Right cardiac atrium (tissue), 5 donors: ENCODE data around the gene ARHGEF3. TPM values are rescaled to one million over a fixed set of nuclear protein-coding genes. Genes with fewer than 3 reads are reported as not detected.
"Not testable (repeated sequence)": the region's sequence is repeated elsewhere in the genome, so short reads cannot be mapped to it uniquely, and the experiment has no call there.

Experiments used
- ATAC-seq, 2 donors: fragments of 200-7000 bp; cut with Tn5 transposase; one replicate each; pipeline versions ENCODE4 v1.8.0 to v1.9.1; 2020; ENCODE audit warnings: moderate library complexity in 2 of 2, mild to moderate bottlenecking in 1 of 2
- DNase-seq, 3 donors: peaks; one replicate each; pipeline ENCODE4 v3.0.0-alpha.2; 2020
- H3K27ac ChIP-seq: one replicate; pipeline ENCODE4 v1.5.1; 2013; ENCODE audit warnings: mild to moderate bottlenecking, low read length, control low read depth, moderate library complexity
- H3K27me3 ChIP-seq: one replicate; pipeline ENCODE4 v1.6.1; 2013; ENCODE audit not compliant: control insufficient read depth, insufficient read depth
- H3K4me1 ChIP-seq: one replicate; pipeline ENCODE4 v1.6.1; 2013; ENCODE audit warnings: low read length; ENCODE audit not compliant: control insufficient read depth, insufficient read depth
- H3K4me3 ChIP-seq: one replicate; pipeline ENCODE4 v1.5.1; 2013; ENCODE audit warnings: low read length, control low read depth
- H3K9me3 ChIP-seq: one replicate; pipeline ENCODE4 v1.6.1; 2013; ENCODE audit warnings: low read length; ENCODE audit not compliant: control insufficient read depth
- WGBS: extraction: QIAGEN DNeasy Blood & Tissue Kit; methylation state at CpG from one replicate; pipeline ENCODE4 v1.1.7; 2013; 5-methylcytosine and 5-hydroxymethylcytosine counted together
- intact Hi-C, 4 donors: fragments of 100-400 bp; cut with DNase I; formaldehyde crosslinking; loops; one replicate each; pipeline versions ENCODE4 v1.11.0 to v1.14.0; 2022 to 2023
- polyA plus RNA-seq: library from polyadenylated mRNA; stranded (reverse); fragments of 200-250 nt; gene quantifications from one replicate; pipeline ENCODE4 v1.2.3, GENCODE V29; 2013
- total RNA-seq, 4 donors: library from RNA; stranded (reverse); fragmentation: NEBNext Ultra II Directional; extraction: Animal tissue kit (Norgen Biotek cat#: 25700); gene quantifications; one replicate each; pipeline ENCODE4 v1.2.1, GENCODE V29; 2021
- donor health status: healthy with polysubstance abuse.
- donor health status: DM: no; HTN: yes; CAD: no.
- donor health status: DM: no; HTN: no; CAD: no.
- donor health status: DM: no; HTN: yes; CAD: no; lungs with severe emphysema.
- donor health status: DM: yes; HTN: yes; CAD: no.

ARHGEF3 gene
- total and polyA plus RNA-seq, 5 donors, result 5.9 to 11.4 (median 10.9) TPM

- Histone ChIP-seq H3K27me3 (no peaks in the 10 kb centered on the region), H3K4me3 (no peak overlapping the region), H3K4me1 (no peaks in the 10 kb centered on the region), H3K27ac (no peak overlapping the region), H3K9me3 (no peaks in the 10 kb centered on the region)
- ATAC-seq, result no peak
- no peak for DNase-seq
- intact Hi-C loops, result no loop called here
Measured at GRCh38 chr3:56720849-56721248, 80.9 kb downstream of the ARHGEF3 start.

GRCh38 chr3:56718809-56719208 is 82.9 kb downstream of the ARHGEF3 start:
- intact Hi-C loops, H3K27ac ChIP-seq, ATAC-seq, H3K4me1 ChIP-seq, H3K27me3 ChIP-seq, H3K9me3 ChIP-seq, DNase-seq, H3K4me3 ChIP-seq: not testable (repeated sequence)
- 92% methylated on average over 21 of the region's 21 CpGs for WGBS

DNA sequence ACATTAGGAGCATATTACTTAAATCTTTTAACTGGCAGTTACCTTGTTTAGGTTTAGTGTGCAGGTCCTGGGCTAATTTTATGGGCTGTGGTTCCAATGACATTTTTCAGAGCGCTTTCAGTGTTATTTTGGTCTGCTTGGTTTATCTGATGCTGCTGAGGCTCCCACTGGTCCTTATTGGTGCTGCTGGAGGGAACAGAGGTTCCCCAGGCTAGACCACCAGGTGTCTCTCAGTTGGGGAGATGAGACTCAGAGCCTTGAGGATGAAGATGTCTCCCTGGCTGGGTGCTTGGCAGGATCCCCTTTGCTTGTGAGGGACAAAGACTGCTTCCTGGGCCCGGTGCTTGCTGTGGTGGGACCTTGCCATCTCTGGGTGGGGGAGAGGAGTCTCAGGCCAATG is 90.4 kb downstream of the ARHGEF3 start:
- H3K27ac ChIP-seq, result no peak overlapping the region
- no peaks in the 10 kb centered on the region for H3K27me3 ChIP-seq
- intact Hi-C loops, result no loop called here
- 91% methylated on average over 2 of the region's 2 CpGs for WGBS
- no peaks in the 10 kb centered on the region for H3K9me3 ChIP-seq
- no peaks in the 10 kb centered on the region for H3K4me1 ChIP-seq
- H3K4me3 ChIP-seq, result no peak overlapping the region
- ATAC-seq (no peak), DNase-seq (no peak)

GRCh38 chr3:56707412-56707811 is 94.3 kb downstream of the ARHGEF3 start:
- H3K27ac ChIP-seq, H3K27me3 ChIP-seq, H3K4me3 ChIP-seq, H3K4me1 ChIP-seq, intact Hi-C loops, DNase-seq, ATAC-seq, H3K9me3 ChIP-seq: not testable (repeated sequence)
- 92% methylated on average over 6 of the region's 6 CpGs for WGBS

- H3K4me3 ChIP-seq, result no peak overlapping the region
- no peaks in the 10 kb centered on the region for H3K27me3 ChIP-seq
- H3K4me1 ChIP-seq, result no peaks in the 10 kb centered on the region
- H3K27ac ChIP-seq, result no peak overlapping the region
- H3K9me3 ChIP-seq, result no peaks in the 10 kb centered on the region
- ATAC-seq (no peak), DNase-seq (no peak)
- intact Hi-C loops, result no loop called here
Measured at GRCh38 chr3:56706629-56707028, 95.1 kb downstream of the ARHGEF3 start.

DNA sequence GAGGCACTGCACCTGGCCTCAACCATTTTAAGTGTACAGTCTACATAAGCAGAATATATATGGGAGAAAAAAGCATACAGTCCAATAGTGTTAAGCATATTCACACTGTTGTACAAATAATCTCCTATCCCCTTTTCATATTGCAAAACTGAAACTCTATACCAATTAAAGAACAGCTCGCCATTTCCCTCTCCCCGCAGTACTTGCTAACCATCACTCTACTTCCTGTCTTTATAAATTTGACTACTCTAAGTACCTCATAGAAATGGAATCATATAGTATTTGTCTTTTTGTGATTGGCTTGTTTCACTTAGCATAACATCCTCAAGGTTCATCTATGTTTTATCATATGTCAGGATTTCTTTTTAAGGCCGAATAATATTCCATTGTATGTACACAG is 97.0 kb downstream of the ARHGEF3 start:
- no peaks in the 10 kb centered on the region for H3K4me1 ChIP-seq
- no peak for DNase-seq
- intact Hi-C loops, result loop anchor here (2.0 to 5.0 kb wide), 4 partner anchors 93 to 283 kb away; partner anchors contain the start of gene ARHGEF3 (in 2 of the 4)
- 96% methylated on average over 3 of the region's 3 CpGs for WGBS
- no peaks in the 10 kb centered on the region for H3K9me3 ChIP-seq
- ATAC-seq, result no peak
- H3K4me3 ChIP-seq, result no peak overlapping the region
- H3K27ac ChIP-seq, result no peak overlapping the region
- H3K27me3 ChIP-seq, result no peaks in the 10 kb centered on the region

GRCh38 chr3:56702490-56703315 is 99.0 kb downstream of the ARHGEF3 start:
- intact Hi-C loops, result loop anchor here (2.0 to 5.0 kb wide), 4 partner anchors 95 to 286 kb away; partner anchors contain the start of gene ARHGEF3 (in 2 of the 4)
- Histone ChIP-seq H3K27me3 (no peaks in the 10 kb centered on the region), H3K4me1 (no peaks in the 10 kb centered on the region), H3K4me3 (no peak overlapping the region), H3K27ac (no peak overlapping the region), H3K9me3 (no peaks in the 10 kb centered on the region)
- no peak for DNase-seq
- ATAC-seq, result peak in 1 of 2 donors; percentile 69
- 17% methylated on average over 5 of the region's 5 CpGs for WGBS

- H3K4me1 ChIP-seq, result no peaks in the 10 kb centered on the region
- H3K9me3 ChIP-seq, result no peaks in the 10 kb centered on the region
- H3K4me3 ChIP-seq, result no peak overlapping the region
- ATAC-seq (no peak), DNase-seq (no peak)
- intact Hi-C loops, result loop anchor here (5.0 kb wide), 3 partner anchors 97 to 287 kb away; partner anchors contain the start of gene ARHGEF3 (in 2 of the 4)
- H3K27ac ChIP-seq, result no peak overlapping the region
- H3K27me3 ChIP-seq, result no peaks in the 10 kb centered on the region
- WGBS, result 65% methylated on average over 4 of the region's 4 CpGs
Measured at GRCh38 chr3:56700151-56700550, 101.6 kb downstream of the ARHGEF3 start.

- Histone ChIP-seq H3K27ac (no peak overlapping the region), H3K4me1 (no peaks in the 10 kb centered on the region), H3K27me3 (no peaks in the 10 kb centered on the region), H3K4me3 (no peak overlapping the region), H3K9me3 (no peaks in the 10 kb centered on the region)
- 51% methylated on average over 4 of the region's 4 CpGs for WGBS
- ATAC-seq (peak in 1 of 2 donors; percentile 13), DNase-seq (no peak)
- intact Hi-C loops, result no loop called here
Measured at GRCh38 chr3:56694867-56695683, 106.7 kb downstream of the ARHGEF3 start.

DNA sequence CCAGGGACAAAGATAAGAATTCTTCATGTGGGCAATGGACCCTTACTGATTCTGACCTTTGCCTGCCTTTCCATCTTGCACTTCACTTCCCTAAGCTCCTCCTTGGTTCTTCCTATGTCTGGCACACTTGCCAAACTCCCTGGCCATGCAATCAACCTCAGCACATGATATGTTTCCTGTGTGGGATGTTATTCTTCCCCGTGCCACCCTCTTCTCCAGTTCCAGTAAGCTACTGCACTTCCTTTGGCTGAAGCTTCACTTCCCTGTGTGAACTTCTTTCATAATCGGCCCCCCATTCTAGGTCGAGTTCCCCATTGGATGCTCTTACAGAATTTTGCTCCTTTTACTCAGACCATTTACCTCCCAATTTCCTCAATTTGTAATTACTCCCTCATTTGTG is 108.0 kb downstream of the ARHGEF3 start:
- no peak overlapping the region for H3K4me3 ChIP-seq
- H3K4me1 ChIP-seq, result no peaks in the 10 kb centered on the region
- intact Hi-C loops, result no loop called here
- H3K27me3 ChIP-seq, result no peaks in the 10 kb centered on the region
- DNase-seq, result no peak
- H3K9me3 ChIP-seq, result no peaks in the 10 kb centered on the region
- 44% methylated on average over 3 of the region's 3 CpGs for WGBS
- H3K27ac ChIP-seq, result no peak overlapping the region
- peak; percentile 65 to 72 for ATAC-seq
